HepG2 (cell line): ENCODE data around the gene GFPT2. TPM values are rescaled to one million over a fixed set of nuclear protein-coding genes. Genes with fewer than 3 reads are reported as not detected.

Experiments
- ATAC-seq: fragments of 200-7000 bp; cut with Tn5 transposase; 3 replicates; pipeline ENCODE4 v1.9.1; 2020; ENCODE audit warnings: mild to moderate bottlenecking, moderate library complexity
- BruUV-seq: library from RNA; stranded (reverse); fragments of 400-500 nt; replicated peaks from 2 replicates; lab custom pipeline; 2021; lab: Mats Ljungman, UMichigan
- CTCF ChIA-PET: fragments of 300-600 bp; formaldehyde crosslinking; extraction: SDS; loops from one replicate; lab custom pipeline; 2021; ENCODE audit warnings: low total read pairs, inconsistent platforms, low intra/inter-chr PET ratio; lab: Yijun Ruan, JAX
- POLR2A ChIA-PET: fragments of 350-600 bp; sonication (Branson Sonifier 250); formaldehyde crosslinking; loops from one replicate; lab custom pipeline; 2020; ENCODE audit warnings: antibody characterized with exemption, inconsistent platforms; lab: Yijun Ruan, JAX
- DNase-seq: peaks from one replicate; pipeline ENCODE4 v3.0.0-alpha.2; 2015; ENCODE audit warnings: low spot score
- FAIRE-seq: peaks from 3 replicates; lab custom pipeline; 2011; peaks lifted over from hg19 to GRCh38; lab: Jason Lieb, UNC
- H2AFZ ChIP-seq: one replicate; pipeline ENCODE4 v1.6.1; 2011; ENCODE audit warnings: low read length, inconsistent platforms
- H3K27ac ChIP-seq: fragments of 300-600 bp; 3 replicates; pipeline ENCODE4 v1.8.0; 2011; ENCODE audit warnings: mixed run types, mild to moderate bottlenecking, mixed read lengths, low read length, inconsistent platforms; ENCODE audit not compliant: insufficient read depth; ENCODE audit errors: extremely low read length
- H3K27me3 ChIP-seq, 2 experiments: fragments of 200-600 bp in 1 of 2; 2 replicates in 1 of 2; 3 replicates in 1 of 2; pipeline versions ENCODE4 v1.6.0 to v1.8.0; 2011; ENCODE audit warnings: low read length in 2 of 2, mild to moderate bottlenecking in 2 of 2, moderate library complexity in 2 of 2, inconsistent platforms in 1 of 2; ENCODE audit not compliant: insufficient read depth in 2 of 2, control insufficient read depth in 1 of 2
- H3K36me3 ChIP-seq, 2 experiments: fragments of 200-600 bp in 1 of 2; replicated peaks in 1 of 2; 2 replicates in 1 of 2; 3 replicates in 1 of 2; pipeline versions ENCODE4 v1.5.1 to v1.8.0; 2011; ENCODE audit warnings: low read length in 2 of 2, inconsistent platforms in 1 of 2; ENCODE audit not compliant: insufficient read depth in 2 of 2, control insufficient read depth in 1 of 2
- H3K4me1 ChIP-seq: 2 replicates; pipeline ENCODE4 v1.5.1; 2012; ENCODE audit warnings: low read length, inconsistent platforms; ENCODE audit not compliant: insufficient read depth
- H3K4me2 ChIP-seq: 2 replicates; pipeline ENCODE4 v1.6.0; 2011; ENCODE audit warnings: low read depth, low read length, inconsistent platforms
- H3K4me3 ChIP-seq, 3 experiments: fragments of 200-600 bp in 1 of 3; sonication (generic), shearing (Covaris generic) in 1 of 3; replicated peaks in 1 of 3; 2 replicates each; pipeline ENCODE4 v1.5.1; 2011 to 2016; ENCODE audit warnings: low read length in 3 of 3, inconsistent platforms in 2 of 3, low read depth in 2 of 3, mild to moderate bottlenecking in 2 of 3, control low read depth in 1 of 3, mixed read lengths in 1 of 3; ENCODE audit not compliant: insufficient read depth in 1 of 3
- H3K79me2 ChIP-seq: one replicate; pipeline ENCODE4 v1.6.1; 2011; ENCODE audit warnings: low read length, inconsistent platforms; ENCODE audit not compliant: insufficient read depth
- H3K9ac ChIP-seq: 2 replicates; pipeline ENCODE4 v1.6.0; 2011; ENCODE audit warnings: mild to moderate bottlenecking, low read depth, low read length, inconsistent platforms; ENCODE audit not compliant: insufficient read depth
- H3K9me3 ChIP-seq: 2 replicates; pipeline ENCODE4 v1.5.1; 2012; ENCODE audit warnings: mild to moderate bottlenecking, low read length
- H4K20me1 ChIP-seq: 2 replicates; pipeline ENCODE4 v1.6.0; 2011; ENCODE audit warnings: inconsistent platforms, mild to moderate bottlenecking, low read length, moderate library complexity; ENCODE audit not compliant: insufficient read depth
- EEA1 ChIP-seq: sonication (generic); formaldehyde crosslinking; IDR thresholded peaks from 2 replicates; pipeline ENCODE4 v1.5.1; 2020; ENCODE audit warnings: mild to moderate bottlenecking, missing genetic modification reagents, borderline replicate concordance
- MED1 ChIP-seq: sonication (generic); formaldehyde crosslinking; IDR thresholded peaks from 2 replicates; pipeline ENCODE4 v1.4.0; 2020; ENCODE audit warnings: missing genetic modification reagents
- SETDB1 ChIP-seq: sonication (generic); formaldehyde crosslinking; IDR thresholded peaks from 2 replicates; pipeline ENCODE4 v1.5.1; 2020; ENCODE audit warnings: missing genetic modification reagents, mild to moderate bottlenecking, borderline replicate concordance
- TFE3 ChIP-seq: IDR thresholded peaks from 2 replicates; pipeline ENCODE4 v1.6.1; 2016
- ZNF12 ChIP-seq: sonication (generic); formaldehyde crosslinking; IDR thresholded peaks from 2 replicates; pipeline ENCODE4 v1.5.0; 2020; ENCODE audit warnings: missing genetic modification reagents
- ZNF264 ChIP-seq: sonication (generic); formaldehyde crosslinking; IDR thresholded peaks from 2 replicates; pipeline ENCODE4 v1.4.0; 2020; ENCODE audit warnings: missing genetic modification reagents
- ZNF296 ChIP-seq: sonication (generic); formaldehyde crosslinking; conservative IDR thresholded peaks from 2 replicates; pipeline ENCODE4 v1.5.0; 2020; ENCODE audit warnings: mild to moderate bottlenecking, missing genetic modification reagents
- ZNF790 ChIP-seq: sonication (generic); formaldehyde crosslinking; IDR thresholded peaks from 2 replicates; pipeline ENCODE4 v1.8.0; 2022; ENCODE audit warnings: missing genetic modification reagents, mild to moderate bottlenecking, borderline replicate concordance
- whole genome bisulfite sequencing: methylation state at CpG from one replicate; pipeline ENCODE4 v1.1.6; 2017; ENCODE audit warnings: low lambda C conversion rate; 5-methylcytosine and 5-hydroxymethylcytosine counted together
- in situ Hi-C: cut with HindIII; loops from 2 replicates; pipeline ENCODE4 v1.10.0; 2017; ENCODE audit warnings: low pct_unique_long_range_greater_than_20kb; ENCODE audit not compliant: extremely low pct_ligation_motif_present
- intact Hi-C: fragments of 100-400 bp; cut with micrococcal nuclease; formaldehyde crosslinking; loops from one replicate; pipeline ENCODE4 v1.10.0; 2022; ENCODE audit not compliant: unreplicated experiment
- polyA plus RNA-seq, 8 experiments: library from polyadenylated mRNA; depleted of rRNA in 3 of 8; stranded (reverse) in 7 of 8; unstranded in 1 of 8; fragments of >200 nt; fragmentation: Illumina TruSeq in 4 of 8; extraction: Trizol in 4 of 8; gene quantifications; 2 replicates each; pipeline versions ENCODE4 v1.2.1 to v1.2.3, GENCODE V29; 2011 to 2016; ENCODE audit warnings: low read depth in 4 of 8, missing spikeins in 1 of 8, mixed read lengths in 1 of 8; ENCODE audit not compliant: insufficient read depth in 1 of 8
- total RNA-seq, 5 experiments: library from RNA; depleted of rRNA; stranded (reverse); fragments of >200 nt; fragmentation: Illumina TruSeq; extraction: Trizol; gene quantifications; 2 replicates each; pipeline ENCODE4 v1.2.3, GENCODE V29; 2016; ENCODE audit warnings: low read depth in 1 of 5

GFPT2 gene
- total and polyA plus RNA-seq, 2 of the 13 experiments (the other 11 are each of a cell fraction or from before 2014, with no cell fraction given) = 0.18 TPM

DNA sequence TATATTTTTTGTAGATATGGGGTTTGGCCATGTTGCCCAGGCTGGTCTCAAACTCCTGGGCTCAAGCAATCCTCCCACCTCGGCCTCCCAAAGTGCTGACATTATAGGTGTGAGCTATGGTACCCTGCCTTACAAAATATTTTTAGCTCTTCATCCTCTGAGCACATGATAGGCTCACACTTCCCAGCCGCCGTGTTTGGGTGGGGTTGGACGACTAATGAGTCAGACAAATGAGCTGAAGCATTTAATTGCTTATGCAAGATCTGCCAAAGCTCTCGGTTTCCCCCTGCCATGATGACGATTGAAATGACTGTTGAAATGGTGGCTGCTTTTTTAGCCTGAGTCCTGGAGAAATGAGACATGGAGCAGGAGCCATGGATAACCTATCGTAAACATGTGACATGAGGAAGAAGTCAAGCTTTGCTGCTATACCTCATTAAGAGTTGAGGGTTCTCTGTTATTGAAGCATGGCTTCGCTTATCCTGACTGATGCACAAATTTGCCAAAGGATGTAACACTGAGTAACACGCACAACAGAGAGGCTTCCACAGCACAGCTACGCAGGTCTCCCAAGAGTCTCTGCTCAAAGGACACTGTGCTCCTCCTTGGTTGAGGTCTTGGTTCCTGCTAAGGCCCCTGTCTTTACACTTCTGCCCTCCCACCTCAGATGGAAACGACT, 48.2 kb upstream of the GFPT2 start:
- in situ Hi-C loops (no loop called here), intact Hi-C loops (no loop called here)
- H3K4me1 ChIP-seq = no peaks in the 10 kb centered on the region
- H3K9me3 ChIP-seq = no peaks in the 10 kb centered on the region
- no peaks in the 10 kb centered on the region for H3K79me2 ChIP-seq
- ATAC-seq = no peak
- H3K36me3 ChIP-seq = no peaks in the 10 kb centered on the region
- no peak overlapping the region for H3K27ac ChIP-seq
- no peak for DNase-seq
- ChIA-PET CTCF (no interaction called here), POLR2A (no interaction called here)
- TF ChIP-seq ZNF264 (CRISPR knock-in tag) (no peak), ZNF296 (CRISPR knock-in tag) (no peak), ZNF12 (CRISPR knock-in tag) (peak; percentile 82)
- H3K4me2 ChIP-seq = no peak overlapping the region
- no peak overlapping the region for H3K9ac ChIP-seq
- no peaks in the 10 kb centered on the region for H4K20me1 ChIP-seq
- 10% methylated on average over 9 of the region's 11 CpGs for WGBS
- H3K27me3 ChIP-seq = peaks cover 6 to 33% of the 10 kb centered on the region in 2 experiments; a peak in 4 of 5 replicates
- no TSS peak for BruUV-seq
- H3K4me3 ChIP-seq = no peak overlapping the region
- H2AFZ ChIP-seq = no peak overlapping the region
- FAIRE-seq = no peak

DNA sequence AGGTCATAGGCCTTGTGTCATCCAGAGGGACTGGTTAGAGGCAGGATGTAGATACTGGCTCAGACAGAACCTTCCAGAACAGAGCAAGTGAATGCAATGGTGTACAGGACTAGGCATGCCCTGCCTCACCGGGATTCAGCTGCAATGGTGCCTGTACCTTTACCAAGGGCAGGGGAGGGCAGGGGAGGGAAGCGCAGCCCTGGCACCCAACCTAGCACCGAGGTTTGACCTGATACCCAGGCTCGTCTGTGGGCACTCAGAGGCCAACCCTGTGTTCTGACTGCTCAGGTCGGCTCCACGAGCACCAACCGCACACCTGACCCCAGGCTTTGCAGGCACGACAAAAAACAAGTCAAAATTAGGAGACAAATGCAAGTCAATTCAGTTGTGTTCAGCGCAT, 47.3 kb upstream of the GFPT2 start:
- intact Hi-C loops (no loop called here), in situ Hi-C loops (no loop called here)
- TF ChIP-seq MED1 (CRISPR knock-in tag) (no peak), EEA1 (CRISPR knock-in tag) (no peak), ZNF790 (CRISPR knock-in tag) (no peak), TFE3 (no peak), SETDB1 (no peak)
- Histone ChIP-seq H3K79me2 (no peaks in the 10 kb centered on the region), H3K27ac (no peak overlapping the region), H3K4me3 (no peak overlapping the region), H3K9me3 (no peaks in the 10 kb centered on the region), H3K4me2 (no peak overlapping the region), H3K4me1 (no peaks in the 10 kb centered on the region), H4K20me1 (no peaks in the 10 kb centered on the region), H3K27me3 (peaks cover 6 to 38% of the 10 kb centered on the region in 2 experiments; a peak in 4 of 5 replicates), H3K9ac (no peak overlapping the region), H2AFZ (no peak overlapping the region), H3K36me3 (no peaks in the 10 kb centered on the region)
- DNase-seq = no peak
- no TSS peak for BruUV-seq
- WGBS = 32% methylated on average over 2 of the region's 9 CpGs
- ChIA-PET CTCF (no interaction called here), POLR2A (no interaction called here)
- FAIRE-seq = no peak
- ATAC-seq = no peak
